Dermis blood vessel endothelial cell (primary cell): ENCODE measurements around the gene UGT1A1. TPM values are rescaled to one million over a fixed set of nuclear protein-coding genes. Genes with fewer than 3 reads are reported as not detected.
"Not testable (repeated sequence)": the region's sequence is repeated elsewhere in the genome, so short reads cannot be mapped to it uniquely, and the experiment has no call there.

Experiments used
- DNase-seq: peaks from one replicate; pipeline ENCODE4 v3.0.0; 2010
- total RNA-seq: library from RNA; depleted of rRNA; stranded (reverse); fragments of >200 nt; gene quantifications from 2 replicates; pipeline ENCODE4 v1.2.3, GENCODE V29; 2014

Gene UGT1A1
- not detected in 2 replicates for total RNA-seq

- DNase-seq: no peak
These were observed at the start of gene UGT1A1 for GRCh38 chr2:233760043-233760442. UGT1A1 (plus strand) TSS chr2:233760270; CDS start chr2:233760288, 18 bp downstream.

- DNase-seq: peak; percentile 84
These were observed 48.6 kb upstream of the UGT1A1 start for GRCh38 chr2:233711312-233712008.

- no peak for DNase-seq
These were observed 47.3 kb upstream of the UGT1A1 start, which contains the start of gene UGT1A5 for GRCh38 chr2:233712611-233713261. UGT1A5 (plus strand) TSS chr2:233712907; CDS start chr2:233712992, 85 bp downstream.

- DNase-seq: no peak
These were observed 46.8 kb upstream of the UGT1A1 start for GRCh38 chr2:233713262-233713615.

- DNase-seq: no peak
These were observed 45.9 kb upstream of the UGT1A1 start for GRCh38 chr2:233714121-233714520.

GRCh38 chr2:233718552-233718951, 41.5 kb upstream of the UGT1A1 start, which contains the start of gene UGT1A4:
UGT1A4 (plus strand) TSS chr2:233718736; CDS start chr2:233718821, 85 bp downstream.
- no peak for DNase-seq

GRCh38 chr2:233728723-233729301, 31.3 kb upstream of the UGT1A1 start, which contains the start of gene UGT1A3:
UGT1A3 (plus strand) TSS chr2:233729042; CDS start chr2:233729127, 85 bp downstream.
- DNase-seq: no peak

GRCh38 chr2:233736868-233737653, 23.0 kb upstream of the UGT1A1 start:
- not testable (repeated sequence) for DNase-seq

GRCh38 chr2:233740870-233741269, 19.2 kb upstream of the UGT1A1 start:
- DNase-seq: no peak

GRCh38 chr2:233743464-233744259, 16.4 kb upstream of the UGT1A1 start:
- no peak for DNase-seq

GRCh38 chr2:233745073-233745755, 14.9 kb upstream of the UGT1A1 start:
- DNase-seq: no peak

GRCh38 chr2:233745838-233746237, 14.2 kb upstream of the UGT1A1 start:
- DNase-seq: not testable (repeated sequence)

GRCh38 chr2:233746475-233747282, 13.4 kb upstream of the UGT1A1 start:
- DNase-seq: no peak

- no peak for DNase-seq
These were observed 12.9 kb upstream of the UGT1A1 start for GRCh38 chr2:233747283-233747544.

- DNase-seq: not testable (repeated sequence)
These were observed 9.4 kb upstream of the UGT1A1 start for GRCh38 chr2:233750689-233751088.

- not testable (repeated sequence) for DNase-seq
These were observed 8.7 kb upstream of the UGT1A1 start for GRCh38 chr2:233751212-233752009.

- no peak for DNase-seq
These were observed 5.0 kb upstream of the UGT1A1 start for GRCh38 chr2:233754872-233755611.

- no peak for DNase-seq
These were observed 3.5 kb upstream of the UGT1A1 start for GRCh38 chr2:233756429-233757081.
